WERI-Rb-1 (cell line): Measurements from ENCODE around the gene HAUS8.

Source experiments
- DNase-seq: peaks from one replicate; pipeline ENCODE4 v3.0.0-alpha.2; 2020
- H3K27ac ChIP-seq: fragments of 250-450 bp; sonication (Bioruptor Pico); 2 replicates; pipeline ENCODE4 v1.5.1; 2020; ENCODE audit warnings: mild to moderate bottlenecking, moderate library complexity
- H3K27me3 ChIP-seq: fragments of 250-450 bp; sonication (Bioruptor Pico); 2 replicates; pipeline ENCODE4 v1.5.1; 2021; ENCODE audit warnings: mild to moderate bottlenecking, low read depth, moderate library complexity; ENCODE audit not compliant: insufficient read depth, severe bottlenecking
- H3K36me3 ChIP-seq: fragments of 250-450 bp; sonication (Bioruptor Pico); 2 replicates; pipeline ENCODE4 v1.5.1; 2020; ENCODE audit warnings: mild to moderate bottlenecking, moderate library complexity
- H3K4me3 ChIP-seq: 2 replicates; pipeline ENCODE4 v1.5.1; 2011; ENCODE audit warnings: low read depth, mild to moderate bottlenecking, control low read depth, low read length
- H3K9me3 ChIP-seq: fragments of 250-450 bp; sonication (Bioruptor Pico); 2 replicates; pipeline ENCODE4 v1.5.1; 2021; ENCODE audit warnings: mild to moderate bottlenecking, moderate library complexity; ENCODE audit not compliant: severe bottlenecking
- CTCF ChIP-seq: IDR thresholded peaks from 2 replicates; pipeline ENCODE4 v1.5.1; 2011; ENCODE audit warnings: low read depth, mild to moderate bottlenecking, control low read depth, inconsistent platforms, low read length

The HAUS8 gene

GRCh38 chr19:17004386-17004785 is 70.9 kb downstream of the HAUS8 start:
- Histone ChIP-seq H3K27ac (no peak overlapping the region), H3K27me3 (no peaks in the 10 kb centered on the region), H3K36me3 (no peaks in the 10 kb centered on the region), H3K9me3 (peaks cover 2% of the 10 kb centered on the region), H3K4me3 (no peak overlapping the region)
- DNase-seq: no peak
- TF ChIP-seq CTCF: no peak

- Histone ChIP-seq H3K4me3 (no peak overlapping the region), H3K27ac (no peak overlapping the region), H3K27me3 (no peaks in the 10 kb centered on the region), H3K36me3 (no peaks in the 10 kb centered on the region), H3K9me3 (peaks cover 4% of the 10 kb centered on the region)
- TF ChIP-seq CTCF: no peak
- DNase-seq: no peak
These were observed 72.8 kb downstream of the HAUS8 start for GRCh38 chr19:17002455-17002854.

- Histone ChIP-seq H3K27ac (no peak overlapping the region), H3K9me3 (peaks cover 4% of the 10 kb centered on the region), H3K27me3 (no peaks in the 10 kb centered on the region), H3K4me3 (no peak overlapping the region), H3K36me3 (no peaks in the 10 kb centered on the region)
- no peak for DNase-seq
- TF ChIP-seq CTCF: no peak
These were observed 73.6 kb downstream of the HAUS8 start for GRCh38 chr19:17001603-17002183.
